Immature natural killer cell (primary cell): ENCODE measurements around the gene IL11. TPM values are rescaled to one million over a fixed set of nuclear protein-coding genes. Genes with fewer than 3 reads are reported as not detected.
"Not testable (repeated sequence)": the region's sequence is repeated elsewhere in the genome, so short reads cannot be mapped to it uniquely, and the experiment has no call there.

Experiments
- DNase-seq, 3 donors: peaks; one replicate each; pipeline ENCODE4 v3.0.0; 2022; ENCODE audit warnings: mixed read lengths in 1 of 3
- H3K27ac Mint-ChIP-seq, 6 donors: one replicate each; pipeline ENCODE4 v1.8.0; 2020; ENCODE audit warnings: mixed read lengths in 6 of 6, mild to moderate bottlenecking in 5 of 6, inconsistent platforms in 4 of 6, moderate library complexity in 3 of 6
- H3K27me3 Mint-ChIP-seq, 3 donors: one replicate each; pipeline ENCODE4 v1.8.0; 2020 to 2021; ENCODE audit warnings: low read depth in 3 of 3, mild to moderate bottlenecking in 3 of 3, mixed read lengths in 3 of 3, moderate library complexity in 3 of 3, inconsistent platforms in 1 of 3
- H3K36me3 Mint-ChIP-seq, 3 donors: one replicate each; pipeline ENCODE4 v1.8.0; 2020; ENCODE audit warnings: mixed read lengths in 3 of 3, inconsistent platforms in 2 of 3, mild to moderate bottlenecking in 2 of 3
- H3K4me1 Mint-ChIP-seq, 2 donors: one replicate each; pipeline ENCODE4 v1.8.0; 2020; ENCODE audit warnings: inconsistent platforms in 2 of 2, mild to moderate bottlenecking in 2 of 2, mixed read lengths in 2 of 2, moderate library complexity in 1 of 2
- H3K4me3 Mint-ChIP-seq, 5 donors: one replicate each; pipeline ENCODE4 v1.8.0; 2020; ENCODE audit warnings: mild to moderate bottlenecking in 5 of 5, mixed read lengths in 5 of 5, inconsistent platforms in 3 of 5, moderate library complexity in 3 of 5
- H3K9me3 Mint-ChIP-seq, 6 donors: one replicate each; pipeline ENCODE4 v1.8.0; 2020; ENCODE audit warnings: mild to moderate bottlenecking in 6 of 6, mixed read lengths in 6 of 6, inconsistent platforms in 4 of 6, moderate library complexity in 3 of 6
- polyA plus RNA-seq, 3 donors: library from polyadenylated mRNA; unstranded; fragments of 300-500 nt; fragmentation: Illumina TruSeq; gene quantifications; one replicate each; pipeline ENCODE4 v1.2.3, GENCODE V29; 2021

IL11 gene
- polyA plus RNA-seq, 3 donors from 2014 or later: not detected

- not testable (repeated sequence) for H3K36me3 Mint-ChIP-seq, H3K4me1 Mint-ChIP-seq, H3K4me3 Mint-ChIP-seq, H3K27ac Mint-ChIP-seq, H3K9me3 Mint-ChIP-seq, DNase-seq
- H3K27me3 Mint-ChIP-seq: peaks cover 0 to 10% (median 10%) of the 10 kb centered on the region in 3 donors
Measured at GRCh38 chr19:55329791-55330190, 40.5 kb downstream of the IL11 start.

DNA sequence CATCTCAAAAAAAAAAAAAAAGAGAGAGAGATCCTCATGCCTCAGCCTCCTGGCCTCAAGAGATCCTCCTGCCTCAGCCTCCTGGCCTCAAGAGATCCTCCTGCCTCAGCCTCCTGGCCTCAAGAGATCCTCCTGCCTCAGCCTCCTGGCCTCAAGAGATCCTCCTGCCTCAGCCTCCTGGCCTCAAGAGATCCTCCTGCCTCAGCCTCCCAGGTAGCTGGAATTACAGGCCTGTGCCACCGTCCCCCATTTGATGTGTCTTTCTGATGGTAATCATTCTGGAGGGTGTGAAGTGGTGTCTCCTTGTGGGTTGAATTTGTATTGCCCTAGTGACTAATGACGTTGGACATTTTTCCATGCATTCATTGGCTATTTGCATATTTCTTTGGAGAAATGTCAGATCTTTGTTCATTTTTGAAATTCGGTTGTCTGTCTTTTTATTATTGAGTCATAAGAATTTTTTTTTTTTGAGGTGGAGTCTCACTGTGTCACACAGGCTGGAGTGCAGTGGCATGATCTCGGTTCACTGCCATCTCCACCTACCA, 41.4 kb downstream of the IL11 start:
- H3K4me1 Mint-ChIP-seq, DNase-seq, H3K36me3 Mint-ChIP-seq, H3K27ac Mint-ChIP-seq, H3K4me3 Mint-ChIP-seq, H3K9me3 Mint-ChIP-seq: not testable (repeated sequence)
- peaks cover 3 to 11% (median 10%) of the 10 kb centered on the region in 3 donors for H3K27me3 Mint-ChIP-seq

- H3K9me3 Mint-ChIP-seq: no peaks in the 10 kb centered on the region
- H3K4me1 Mint-ChIP-seq: no peaks in the 10 kb centered on the region
- no peak within 1 kb of the TSS for H3K4me3 Mint-ChIP-seq
- no peak for DNase-seq
- H3K27me3 Mint-ChIP-seq: peaks cover 4 to 11% (median 6%) of the 10 kb centered on the region in 3 donors
- no peaks in the 10 kb centered on the region for H3K36me3 Mint-ChIP-seq
- no peak within 1 kb of the TSS for H3K27ac Mint-ChIP-seq
Measured at GRCh38 chr19:55325172-55325571, 45.1 kb downstream of the IL11 start, which contains the start of gene TMEM150B. Gene TMEM150B (minus strand): TSS chr19:55325341. CDS start chr19:55321036, 4,305 bp downstream.

GRCh38 chr19:55324662-55325061, 45.6 kb downstream of the IL11 start:
- DNase-seq: no peak
- no peak overlapping the region for H3K27ac Mint-ChIP-seq
- H3K27me3 Mint-ChIP-seq: peaks cover 4 to 11% (median 6%) of the 10 kb centered on the region in 3 donors
- no peaks in the 10 kb centered on the region for H3K36me3 Mint-ChIP-seq
- H3K4me3 Mint-ChIP-seq: no peak overlapping the region
- H3K4me1 Mint-ChIP-seq: no peaks in the 10 kb centered on the region
- H3K9me3 Mint-ChIP-seq: no peaks in the 10 kb centered on the region

DNA sequence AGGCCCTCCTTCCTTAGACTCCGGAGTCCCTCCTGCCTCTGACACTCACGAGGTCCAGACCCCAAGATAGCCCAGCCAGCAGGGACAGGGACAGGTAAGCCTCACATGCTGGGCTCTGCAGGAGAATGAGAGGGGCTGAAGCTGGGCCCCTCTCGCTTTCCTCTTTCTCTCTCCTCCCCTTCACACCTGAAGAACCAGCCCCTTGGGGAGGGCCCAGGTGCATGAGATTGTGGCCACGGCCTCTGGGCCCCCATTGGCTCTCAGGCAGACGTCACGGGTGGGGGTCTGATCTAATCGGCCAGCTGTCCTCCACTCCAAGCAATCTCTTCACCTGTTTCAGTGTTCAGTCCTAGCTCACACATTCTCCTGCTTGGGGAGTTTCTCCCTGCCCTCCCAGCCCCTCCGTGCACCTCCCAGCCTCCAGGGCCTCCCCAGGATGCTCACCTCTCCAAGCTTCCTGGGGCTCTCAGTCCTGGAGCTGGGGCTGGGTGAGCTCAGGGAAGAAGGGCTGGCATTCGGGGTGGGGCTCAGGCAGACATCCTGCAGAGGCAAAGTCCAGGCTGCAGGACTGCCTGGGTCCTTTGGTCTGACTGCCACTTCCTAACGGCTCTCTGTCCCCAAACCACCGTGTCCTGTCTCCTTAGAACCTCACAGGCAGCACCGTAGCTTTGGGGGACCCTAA, 47.9 kb downstream of the IL11 start:
- Mint-ChIP-seq H3K27me3 (peaks cover 5 to 7% (median 6%) of the 10 kb centered on the region in 3 donors), H3K4me3 (no peak overlapping the region), H3K4me1 (no peaks in the 10 kb centered on the region), H3K36me3 (no peaks in the 10 kb centered on the region), H3K9me3 (no peaks in the 10 kb centered on the region), H3K27ac (no peak overlapping the region)
- no peak for DNase-seq

GRCh38 chr19:55321466-55322137, 48.7 kb downstream of the IL11 start:
- Mint-ChIP-seq H3K27me3 (peaks cover 5 to 6% (median 5%) of the 10 kb centered on the region in 3 donors), H3K4me3 (no peak overlapping the region), H3K36me3 (no peaks in the 10 kb centered on the region), H3K9me3 (no peaks in the 10 kb centered on the region), H3K27ac (no peak overlapping the region), H3K4me1 (no peaks in the 10 kb centered on the region)
- DNase-seq: no peak

GRCh38 chr19:55320844-55321419, 49.3 kb downstream of the IL11 start:
- Mint-ChIP-seq H3K4me1 (no peaks in the 10 kb centered on the region), H3K9me3 (no peaks in the 10 kb centered on the region), H3K27ac (no peak overlapping the region), H3K27me3 (peaks cover 3 to 9% (median 5%) of the 10 kb centered on the region in 3 donors), H3K4me3 (no peak overlapping the region), H3K36me3 (no peaks in the 10 kb centered on the region)
- no peak for DNase-seq

DNA sequence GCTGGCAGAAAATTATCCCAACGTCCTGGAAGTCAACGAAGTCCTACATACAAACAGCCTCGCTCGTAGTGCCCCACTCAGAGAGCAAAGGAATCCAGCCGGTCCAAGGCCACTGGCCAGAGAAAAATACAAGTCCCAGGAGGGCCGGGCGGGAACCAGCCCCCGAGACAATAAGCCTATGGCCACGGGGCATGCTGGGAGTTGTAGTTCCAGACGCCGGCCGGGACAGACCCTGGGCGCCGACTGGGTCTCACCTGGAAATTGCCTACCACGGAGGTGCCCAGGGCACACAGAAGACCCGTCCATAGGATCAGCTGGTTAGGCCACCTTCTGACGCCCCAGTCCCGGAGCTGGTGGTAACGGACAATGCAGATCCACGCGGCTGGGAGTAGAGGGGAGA, 50.5 kb downstream of the IL11 start:
- no peaks in the 10 kb centered on the region for H3K4me1 Mint-ChIP-seq
- H3K9me3 Mint-ChIP-seq: no peaks in the 10 kb centered on the region
- peaks cover 3 to 9% (median 3%) of the 10 kb centered on the region in 3 donors for H3K27me3 Mint-ChIP-seq
- no peak overlapping the region for H3K4me3 Mint-ChIP-seq
- H3K36me3 Mint-ChIP-seq: no peaks in the 10 kb centered on the region
- no peak for DNase-seq
- H3K27ac Mint-ChIP-seq: no peak overlapping the region

- H3K4me1 Mint-ChIP-seq: no peaks in the 10 kb centered on the region
- H3K4me3 Mint-ChIP-seq: no peak overlapping the region
- peaks cover 0 to 6% (median 0%) of the 10 kb centered on the region in 3 donors for H3K36me3 Mint-ChIP-seq
- H3K9me3 Mint-ChIP-seq: no peaks in the 10 kb centered on the region
- DNase-seq: no peak
- H3K27me3 Mint-ChIP-seq: peaks cover 0 to 3% (median 3%) of the 10 kb centered on the region in 3 donors
- H3K27ac Mint-ChIP-seq: no peak overlapping the region
Measured at GRCh38 chr19:55316646-55317045, 53.6 kb downstream of the IL11 start.

- no peak overlapping the region for H3K4me3 Mint-ChIP-seq
Measured at GRCh38 chr19:55315956-55316525, 54.2 kb downstream of the IL11 start.

GRCh38 chr19:55314396-55314795, 55.9 kb downstream of the IL11 start:
- Mint-ChIP-seq H3K9me3 (no peaks in the 10 kb centered on the region), H3K4me3 (no peak overlapping the region), H3K27me3 (peaks cover 0 to 3% (median under 1%) of the 10 kb centered on the region in 3 donors), H3K4me1 (no peaks in the 10 kb centered on the region), H3K27ac (no peak overlapping the region), H3K36me3 (peaks cover 0 to 10% (median 0%) of the 10 kb centered on the region in 3 donors)
- no peak for DNase-seq

More at GRCh38 chr19:55315956-55316525, 54.2 kb downstream of the IL11 start:
- Mint-ChIP-seq H3K4me1 (no peaks in the 10 kb centered on the region), H3K27me3 (peaks cover 0 to 3% (median 3%) of the 10 kb centered on the region in 3 donors), H3K9me3 (no peaks in the 10 kb centered on the region), H3K27ac (no peak overlapping the region), H3K36me3 (peaks cover 0 to 6% (median 0%) of the 10 kb centered on the region in 3 donors)
- no peak for DNase-seq
